Measurements from ENCODE around the gene RAB2B.

DNA sequence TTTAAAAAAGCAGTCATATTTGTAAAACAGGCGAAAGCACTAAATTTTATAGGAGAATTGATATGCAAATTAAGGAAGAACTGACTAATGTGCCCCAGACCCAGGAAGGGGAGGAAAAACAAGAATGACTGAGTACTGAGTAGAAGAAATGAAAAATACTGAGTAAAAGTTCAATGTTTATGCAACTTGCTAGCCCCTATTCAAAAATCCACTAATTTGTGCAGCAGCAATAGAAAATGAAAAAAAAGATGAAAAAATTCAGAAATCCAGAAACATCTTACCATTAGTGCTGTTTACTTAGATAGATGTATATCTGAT lies 26.9 kb downstream of the RAB2B start:
- no peak for TF ChIP-seq EZH2 (IDR thresholded peaks at IDR 0.05; ENCODE audit: low read length, unreplicated experiment)
- TF ChIP-seq, protein P1, sequence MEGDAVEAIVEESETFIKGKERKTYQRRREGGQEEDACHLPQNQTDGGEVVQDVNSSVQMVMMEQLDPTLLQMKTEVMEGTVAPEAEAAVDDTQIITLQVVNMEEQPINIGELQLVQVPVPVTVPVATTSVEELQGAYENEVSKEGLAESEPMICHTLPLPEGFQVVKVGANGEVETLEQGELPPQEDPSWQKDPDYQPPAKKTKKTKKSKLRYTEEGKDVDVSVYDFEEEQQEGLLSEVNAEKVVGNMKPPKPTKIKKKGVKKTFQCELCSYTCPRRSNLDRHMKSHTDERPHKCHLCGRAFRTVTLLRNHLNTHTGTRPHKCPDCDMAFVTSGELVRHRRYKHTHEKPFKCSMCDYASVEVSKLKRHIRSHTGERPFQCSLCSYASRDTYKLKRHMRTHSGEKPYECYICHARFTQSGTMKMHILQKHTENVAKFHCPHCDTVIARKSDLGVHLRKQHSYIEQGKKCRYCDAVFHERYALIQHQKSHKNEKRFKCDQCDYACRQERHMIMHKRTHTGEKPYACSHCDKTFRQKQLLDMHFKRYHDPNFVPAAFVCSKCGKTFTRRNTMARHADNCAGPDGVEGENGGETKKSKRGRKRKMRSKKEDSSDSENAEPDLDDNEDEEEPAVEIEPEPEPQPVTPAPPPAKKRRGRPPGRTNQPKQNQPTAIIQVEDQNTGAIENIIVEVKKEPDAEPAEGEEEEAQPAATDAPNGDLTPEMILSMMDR (conservative IDR thresholded peaks at IDR 0.05; ENCODE audit: low read depth, low read length): no peak

Measured in PC-3 (cell line).